Fibroblast of skin of left biceps (primary cell): ENCODE measurements around the gene CCSER1.

Experiments
- DNase-seq, 2 experiments: peaks; one replicate each; pipeline ENCODE4 v3.0.0-alpha.2; 2013; ENCODE audit warnings: low read depth in 2 of 2

Gene CCSER1

DNA sequence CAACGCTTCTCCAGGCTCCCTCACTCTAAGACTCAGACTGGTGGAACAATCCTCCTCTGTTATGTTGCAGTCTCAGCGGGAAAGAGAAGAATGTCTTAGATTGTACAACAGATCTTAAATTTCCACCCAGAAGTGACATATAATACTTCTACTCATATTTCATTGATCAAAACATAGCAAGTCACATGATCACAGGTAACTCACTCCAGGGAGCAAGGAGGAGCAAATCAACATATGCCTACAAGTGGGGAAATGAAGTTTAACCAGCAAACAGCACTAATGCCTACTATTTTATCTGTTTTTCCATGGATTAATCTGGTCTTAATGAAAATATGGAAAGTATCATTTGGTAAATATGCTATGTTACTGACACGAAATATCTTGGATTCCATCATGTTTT lies 819.8 kb downstream of the CCSER1 start:
- DNase-seq = no peak

GRCh38 chr4:90950385-90950841 lies 823.2 kb downstream of the CCSER1 start:
- no peak for DNase-seq

DNA sequence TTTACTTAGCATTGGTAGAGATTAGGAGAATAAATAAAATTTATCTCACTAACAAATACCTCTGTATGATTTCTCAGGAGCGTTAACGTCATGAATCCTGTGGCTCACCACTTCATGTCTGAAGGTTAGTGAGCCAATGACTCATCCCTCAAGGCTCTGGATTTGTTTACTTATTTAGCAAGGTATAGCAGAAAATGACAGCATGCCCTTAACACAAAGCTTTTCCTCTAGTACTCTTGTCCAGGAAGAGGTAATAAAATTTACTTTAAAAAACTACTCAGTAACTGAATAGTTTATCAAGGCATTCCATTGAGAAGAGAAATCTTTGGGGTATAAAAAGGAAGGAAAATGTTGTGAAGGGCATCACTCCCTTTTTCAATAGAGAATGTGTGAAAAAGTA lies 823.8 kb downstream of the CCSER1 start:
- DNase-seq = no peak

DNA sequence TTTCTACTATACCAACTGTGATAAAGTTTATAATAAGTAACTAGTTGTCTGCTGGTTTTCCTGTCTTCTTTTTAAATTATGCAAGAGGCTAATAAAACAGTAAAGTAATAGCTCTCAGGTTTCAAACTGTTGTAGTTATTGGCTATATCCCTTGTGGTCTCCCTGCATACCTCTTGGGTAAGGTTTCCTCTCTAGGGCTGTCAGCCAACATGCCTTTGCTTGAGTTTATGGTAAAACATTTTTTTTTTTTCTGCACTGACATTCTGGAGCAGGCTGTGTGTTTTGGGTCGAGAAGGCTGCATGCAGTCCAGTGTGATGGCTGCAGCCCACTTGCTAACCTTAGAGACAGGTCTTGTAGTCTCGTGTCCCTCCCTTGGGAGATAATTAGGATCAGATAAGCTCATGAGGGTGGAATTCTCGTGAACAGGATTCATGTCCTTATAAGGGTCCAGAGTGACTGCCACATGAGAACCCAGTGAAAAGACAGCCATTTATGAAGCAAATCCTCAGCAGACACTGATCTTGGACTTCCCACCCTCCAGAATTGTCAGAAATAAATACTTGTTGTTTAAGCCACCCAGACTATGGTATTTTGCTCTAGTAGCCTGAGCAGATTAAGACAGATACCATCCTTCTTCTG lies 831.2 kb downstream of the CCSER1 start:
- peak; percentile 83 for DNase-seq

DNA sequence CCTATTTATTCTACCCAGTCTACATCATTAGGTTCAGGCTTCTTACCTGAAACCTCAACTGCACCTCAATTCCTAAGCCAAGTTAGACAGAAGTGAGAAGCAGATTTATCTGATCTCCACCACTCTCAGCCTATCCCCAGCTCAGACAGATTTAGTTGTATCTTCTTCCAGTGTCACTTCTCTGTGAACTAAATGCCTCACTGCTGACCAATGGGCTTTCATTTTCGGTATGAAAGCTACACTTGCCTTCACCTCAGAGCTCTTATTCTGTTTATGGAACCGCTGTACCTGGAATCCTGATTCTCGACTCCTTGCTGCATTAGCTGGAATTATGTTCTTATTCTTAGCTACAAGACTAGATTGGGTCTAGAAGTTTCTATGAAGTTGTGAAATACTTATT lies 833.2 kb downstream of the CCSER1 start:
- DNase-seq = no peak

DNA sequence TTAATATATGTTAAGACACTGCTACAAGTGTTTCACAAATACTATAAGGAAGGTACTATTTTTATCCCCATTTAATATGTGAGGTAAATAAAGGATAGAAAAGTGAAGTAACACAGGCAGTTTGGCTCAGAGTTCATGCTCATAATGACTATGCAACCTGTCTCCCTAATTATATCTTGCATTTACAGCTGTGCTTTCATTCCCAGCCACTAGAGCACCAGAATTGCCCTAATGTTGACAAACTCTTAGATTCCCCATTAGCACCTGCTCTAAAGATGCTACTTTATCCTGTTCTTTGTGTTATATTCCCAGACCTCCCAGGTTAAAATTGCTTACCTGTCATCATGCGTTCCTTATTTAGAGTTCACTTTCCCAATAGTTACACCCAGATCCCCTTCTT lies 833.6 kb downstream of the CCSER1 start:
- no peak for DNase-seq

DNA sequence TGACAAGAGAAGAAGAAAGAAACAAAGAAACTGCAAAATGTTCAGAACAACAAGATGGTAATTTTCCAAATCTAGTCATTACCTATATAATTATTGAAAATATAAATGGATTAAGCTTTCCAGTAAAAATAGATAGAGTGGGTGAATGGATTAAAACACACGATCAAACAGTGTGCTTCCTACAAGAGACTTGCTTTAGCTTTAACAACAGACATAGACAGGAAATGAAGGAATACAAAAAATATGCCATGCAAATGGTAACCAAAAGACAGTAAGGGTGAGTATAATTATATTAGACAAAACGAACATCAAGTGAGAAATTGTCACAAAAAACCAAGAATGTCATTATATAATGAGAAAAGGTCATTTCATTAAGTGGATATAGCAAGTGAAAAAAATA lies 842.8 kb downstream of the CCSER1 start:
- DNase-seq = no peak

DNA sequence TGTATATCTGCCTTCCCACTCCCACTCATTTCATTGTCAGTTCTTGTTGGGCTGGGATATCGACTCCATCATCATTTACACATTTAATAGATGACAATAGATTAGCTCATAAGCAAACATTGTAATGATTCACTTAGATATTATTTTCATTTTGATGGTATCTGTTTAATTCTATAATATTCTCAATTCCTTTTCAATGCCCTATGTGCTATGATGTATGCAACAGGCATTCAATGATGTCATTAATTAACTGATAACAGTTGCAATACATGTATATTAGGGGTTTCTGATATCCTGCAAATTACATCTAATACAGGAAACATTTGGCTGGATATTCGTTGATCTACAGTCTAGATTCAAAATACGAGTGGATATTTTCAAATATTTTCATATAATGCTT lies 850.5 kb downstream of the CCSER1 start:
- DNase-seq = no peak

- DNase-seq = no peak
Measured at GRCh38 chr4:90979556-90979955, 852.4 kb downstream of the CCSER1 start.

DNA sequence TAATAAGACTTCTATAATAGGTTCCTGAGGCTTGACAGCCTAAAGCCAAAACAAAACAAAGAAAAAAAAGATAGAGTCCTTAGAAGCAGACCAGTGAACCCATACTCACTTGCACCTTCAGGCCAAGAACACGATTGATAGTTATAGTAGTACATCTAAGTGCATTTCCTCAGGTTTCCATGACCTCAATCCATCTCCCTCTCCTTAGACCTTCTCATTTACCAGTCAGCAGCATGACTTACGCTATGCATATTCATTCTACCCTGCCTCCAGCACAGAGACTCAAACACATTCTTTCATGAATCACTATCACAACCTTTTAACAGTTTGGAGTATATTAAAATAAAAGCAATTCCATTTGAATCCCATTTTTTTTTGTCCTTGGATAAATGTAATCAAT lies 855.6 kb downstream of the CCSER1 start:
- DNase-seq = no peak

- no peak for DNase-seq
Measured at GRCh38 chr4:90990284-90990683, 863.1 kb downstream of the CCSER1 start.

DNA sequence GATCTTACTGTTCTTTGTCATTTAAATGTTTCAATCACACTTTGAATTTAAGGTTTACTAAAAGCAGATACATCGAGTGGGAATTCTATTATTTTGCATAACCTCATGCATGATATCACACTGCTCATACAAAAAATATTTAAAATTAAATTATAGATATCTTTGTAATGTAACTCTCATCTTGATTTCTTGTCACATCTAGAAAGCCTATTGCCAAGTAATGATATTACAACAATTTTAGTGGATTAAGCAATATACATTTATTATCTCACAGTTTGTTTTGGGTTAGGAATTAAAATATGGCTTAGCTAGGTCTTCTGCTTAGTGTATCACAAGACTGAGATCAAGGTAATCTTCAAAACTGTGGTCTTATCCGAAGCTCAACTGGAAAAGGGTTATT lies 865.0 kb downstream of the CCSER1 start:
- DNase-seq = no peak

- DNase-seq = no peak
Measured at GRCh38 chr4:90994851-90995574, 867.8 kb downstream of the CCSER1 start.

DNA sequence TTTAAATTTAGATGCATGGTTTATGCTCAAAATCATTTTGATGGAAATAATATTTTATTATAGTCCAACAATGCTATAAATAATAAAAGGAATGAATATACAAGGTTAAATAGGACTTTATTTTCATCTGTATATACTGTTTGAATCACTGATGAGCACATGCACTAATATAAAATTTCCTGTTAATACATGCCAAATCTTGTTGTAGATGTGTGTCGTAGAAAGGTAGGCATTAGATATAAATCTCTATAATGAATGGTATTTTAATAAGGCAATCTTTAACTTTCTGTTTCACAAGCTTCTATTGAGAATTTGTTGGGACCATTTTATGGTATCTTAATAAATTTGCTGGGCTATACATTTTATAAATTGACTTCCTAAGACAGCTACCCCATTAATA lies 868.8 kb downstream of the CCSER1 start:
- DNase-seq = no peak

GRCh38 chr4:90996813-90997212 lies 869.6 kb downstream of the CCSER1 start:
- no peak for DNase-seq

- no peak for DNase-seq
Measured at GRCh38 chr4:91015861-91016260, 888.7 kb downstream of the CCSER1 start.

GRCh38 chr4:91019513-91019912 lies 892.3 kb downstream of the CCSER1 start:
- no peak for DNase-seq

DNA sequence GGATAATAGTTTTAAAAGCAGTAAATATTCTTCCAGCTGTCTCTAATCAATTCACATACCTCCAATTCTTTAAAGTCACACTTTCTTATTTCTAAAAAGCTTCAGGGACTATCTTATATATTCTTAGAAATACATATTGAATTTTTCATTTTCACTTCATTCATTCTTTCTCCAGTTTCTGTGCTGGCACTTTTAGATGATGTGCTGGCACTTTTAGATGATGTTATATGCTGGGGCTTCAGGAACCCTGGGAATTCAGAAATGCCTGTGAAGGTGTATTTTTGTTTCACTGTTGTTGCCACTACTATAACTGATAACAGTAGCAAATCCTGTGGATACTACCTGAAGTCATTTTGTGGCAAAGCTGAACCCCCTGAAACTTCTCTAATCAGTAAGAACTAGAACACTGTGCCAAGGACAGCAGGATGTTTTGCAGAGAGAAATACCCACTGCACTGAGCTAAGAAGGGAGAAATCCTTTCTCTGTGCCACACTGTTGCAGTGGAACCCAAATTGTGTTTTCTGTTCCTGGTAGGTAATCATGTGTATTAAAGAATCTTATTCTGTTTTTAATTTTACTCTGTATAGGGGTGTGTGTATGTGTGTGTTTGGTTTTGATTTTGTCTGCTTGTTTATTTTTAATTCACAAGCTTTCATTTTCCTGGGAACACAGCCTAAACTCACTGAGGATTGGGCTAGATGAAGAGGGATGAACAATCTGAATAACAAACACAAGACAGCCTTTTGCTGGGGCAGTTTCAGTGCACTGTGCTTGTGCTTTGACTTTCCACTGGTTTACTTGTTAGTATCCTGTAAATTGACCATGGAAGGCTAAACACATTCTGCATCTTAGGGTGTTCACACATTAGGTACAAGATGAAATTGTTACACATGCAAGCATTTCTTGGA lies 898.3 kb downstream of the CCSER1 start:
- no peak for DNase-seq

DNA sequence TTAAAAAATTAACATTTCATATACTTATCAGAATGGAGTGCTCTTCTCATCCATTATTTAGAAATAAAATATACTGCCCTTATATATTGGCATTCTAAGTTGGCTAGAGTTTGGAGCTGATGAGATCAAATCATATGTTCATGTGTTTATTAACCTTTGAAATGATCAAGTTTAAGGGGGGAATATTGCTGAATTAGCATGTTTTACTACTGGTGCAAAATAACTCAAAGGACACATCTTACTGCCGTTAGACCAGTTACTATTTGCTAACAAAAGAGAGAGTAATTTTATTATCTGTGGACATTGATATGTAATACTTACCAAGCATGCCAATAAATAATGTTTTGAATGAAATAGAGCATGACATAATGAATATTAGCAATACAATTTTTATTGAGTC lies 901.0 kb downstream of the CCSER1 start:
- DNase-seq = no peak

- no peak for DNase-seq
Measured at GRCh38 chr4:91031761-91032160, 904.6 kb downstream of the CCSER1 start.

GRCh38 chr4:91032725-91033445 lies 905.7 kb downstream of the CCSER1 start:
- DNase-seq = no peak

GRCh38 chr4:91035276-91035675 lies 908.1 kb downstream of the CCSER1 start:
- no peak for DNase-seq
